Activated naive CD4-positive, alpha-beta T cell treated with anti-CD3 and anti-CD28 coated beads, Interleukin-2, amount 50 U/mL, for 72 hours (primary cell): Measurements from ENCODE around the gene SLC9A3. TPM values are rescaled to one million over a fixed set of nuclear protein-coding genes. Genes with fewer than 3 reads are reported as not detected.

Experiments
- ATAC-seq, 2 donors: fragments of 150-1000 bp; cut with Tn5 transposase; 2 replicates each; pipeline ENCODE4 v1.10.0; 2021; ENCODE audit warnings: mild to moderate bottlenecking in 2 of 2, moderate library complexity in 2 of 2
- DNase-seq, 2 donors: peaks; one replicate each; pipeline ENCODE4 v3.0.0; 2021 to 2022; ENCODE audit warnings: low spot score in 2 of 2
- H3K27ac Mint-ChIP-seq, 2 donors: one replicate each; pipeline ENCODE4 v1.8.0; 2022; ENCODE audit warnings: mild to moderate bottlenecking in 2 of 2, mixed read lengths in 2 of 2
- H3K36me3 Mint-ChIP-seq, 2 donors: one replicate each; pipeline ENCODE4 v1.8.0; 2022; ENCODE audit warnings: mixed read lengths in 2 of 2
- H3K9me3 Mint-ChIP-seq, 2 donors: one replicate each; pipeline ENCODE4 v1.8.0; 2022; ENCODE audit warnings: mixed read lengths in 2 of 2
- total RNA-seq, 2 donors: library from RNA; stranded (reverse); gene quantifications; one replicate each; pipeline ENCODE4 v1.2.3, GENCODE V29; 2022

SLC9A3 gene
- total RNA-seq, 2 donors from 2014 or later = 1.6 to 2.0 TPM

- ATAC-seq (peak in 1 of 2 donors; percentile 22), DNase-seq (peak in 1 of 2 donors; percentile 48)
- H3K9me3 Mint-ChIP-seq = peaks cover 7% of the 10 kb centered on the region in 2 donors
- peaks cover 7 to 45% of the 10 kb centered on the region in 2 donors for H3K36me3 Mint-ChIP-seq
- H3K27ac Mint-ChIP-seq = peak overlapping the region in 1 of 2 donors; percentile 75
Measured at GRCh38 chr5:424301-425110, 99.7 kb downstream of the SLC9A3 start.

GRCh38 chr5:423626-424261, 100.5 kb downstream of the SLC9A3 start:
- ATAC-seq (no peak), DNase-seq (peak in 1 of 2 donors; percentile 48)
- Mint-ChIP-seq H3K36me3 (peaks cover 7 to 45% of the 10 kb centered on the region in 2 donors), H3K27ac (peak overlapping the region in 1 of 2 donors; percentile 50), H3K9me3 (peaks cover 7% of the 10 kb centered on the region in 2 donors)

GRCh38 chr5:423233-423565, 101.0 kb downstream of the SLC9A3 start:
- H3K9me3 Mint-ChIP-seq = peaks cover 7% of the 10 kb centered on the region in 2 donors
- ATAC-seq = no peak
- peaks cover 6 to 44% of the 10 kb centered on the region in 2 donors for H3K36me3 Mint-ChIP-seq
- DNase-seq = peak in 1 of 2 donors; percentile 49
- peak overlapping the region; percentile 14 to 57 for H3K27ac Mint-ChIP-seq

GRCh38 chr5:422323-423232, 101.7 kb downstream of the SLC9A3 start:
- H3K9me3 Mint-ChIP-seq = peaks cover 7% of the 10 kb centered on the region in 2 donors
- ATAC-seq (peak in 1 of 2 donors; percentile 10), DNase-seq (peak in 1 of 2 donors; percentile 48)
- H3K36me3 Mint-ChIP-seq = peaks cover 0 to 38% of the 10 kb centered on the region in 2 donors
- peak overlapping the region; percentile 14 to 57 for H3K27ac Mint-ChIP-seq

GRCh38 chr5:421901-422300, 102.3 kb downstream of the SLC9A3 start:
- peak in 1 of 2 donors; percentile 35 for DNase-seq
- no peak for ATAC-seq
- H3K27ac Mint-ChIP-seq = peak overlapping the region; percentile 4 to 50

GRCh38 chr5:421287-421880, 102.9 kb downstream of the SLC9A3 start:
- Mint-ChIP-seq H3K9me3 (peaks cover 4 to 5% of the 10 kb centered on the region in 2 donors), H3K27ac (peak overlapping the region; percentile 4 to 50)
- ATAC-seq = no peak

More at GRCh38 chr5:421901-422300, 102.3 kb downstream of the SLC9A3 start:
- Mint-ChIP-seq H3K36me3 (peaks cover 0 to 37% of the 10 kb centered on the region in 2 donors), H3K9me3 (peaks cover 7% of the 10 kb centered on the region in 2 donors)

GRCh38 chr5:420632-421286, 103.5 kb downstream of the SLC9A3 start:
- peaks cover 0 to 25% of the 10 kb centered on the region in 2 donors for H3K36me3 Mint-ChIP-seq
- H3K9me3 Mint-ChIP-seq = no peaks in the 10 kb centered on the region
- no peak for ATAC-seq
- H3K27ac Mint-ChIP-seq = no peak overlapping the region
- peak in 1 of 2 donors; percentile 41 for DNase-seq

More at GRCh38 chr5:421287-421880, 102.9 kb downstream of the SLC9A3 start:
- peaks cover 0 to 32% of the 10 kb centered on the region in 2 donors for H3K36me3 Mint-ChIP-seq
- DNase-seq = peak in 1 of 2 donors; percentile 50

Other genes starting within 250 kb of the SLC9A3 start
- gene AHRR, start 202.7 kb downstream of the SLC9A3 start, total RNA-seq = 10 to 100 TPM; 38.3 to 43.8 TPM
- gene EXOC3, start 81.3 kb downstream of the SLC9A3 start, total RNA-seq = 100 to 1,000 TPM in 1 of 2 donors, 10 to 100 TPM in 1; 83.8 to 101 TPM
- 10 to 100 TPM; 24.8 to 44.2 TPM for gene CEP72, start 87.9 kb upstream of the SLC9A3 start, total RNA-seq
- gene TPPP, start 168.9 kb upstream of the SLC9A3 start, total RNA-seq = under 1 TPM; 0.10 to 0.14 TPM